Measurements from ENCODE around the gene TMEM108.

- TF ChIP-seq POLR2A (IDR thresholded peaks at IDR 0.05) = no peak
- no peak for TF ChIP-seq CTCF (IDR thresholded peaks at IDR 0.05)
Observed at GRCh38 chr3:133445108-133445507, 406.9 kb downstream of the TMEM108 start.

Data from heart left ventricle (tissue), 13 donors.